Right cardiac atrium (tissue), 5 donors: ENCODE data around the gene PDIA6. TPM values are rescaled to one million over a fixed set of nuclear protein-coding genes. Genes with fewer than 3 reads are reported as not detected.

Experiments used
- ATAC-seq, 2 donors: fragments of 200-7000 bp; cut with Tn5 transposase; one replicate each; pipeline versions ENCODE4 v1.8.0 to v1.9.1; 2020; ENCODE audit warnings: moderate library complexity in 2 of 2, mild to moderate bottlenecking in 1 of 2
- DNase-seq, 3 donors: peaks; one replicate each; pipeline ENCODE4 v3.0.0-alpha.2; 2020
- H3K27ac ChIP-seq: one replicate; pipeline ENCODE4 v1.5.1; 2013; ENCODE audit warnings: mild to moderate bottlenecking, low read length, control low read depth, moderate library complexity
- H3K27me3 ChIP-seq: one replicate; pipeline ENCODE4 v1.6.1; 2013; ENCODE audit not compliant: control insufficient read depth, insufficient read depth
- H3K4me1 ChIP-seq: one replicate; pipeline ENCODE4 v1.6.1; 2013; ENCODE audit warnings: low read length; ENCODE audit not compliant: control insufficient read depth, insufficient read depth
- H3K4me3 ChIP-seq: one replicate; pipeline ENCODE4 v1.5.1; 2013; ENCODE audit warnings: low read length, control low read depth
- H3K9me3 ChIP-seq: one replicate; pipeline ENCODE4 v1.6.1; 2013; ENCODE audit warnings: low read length; ENCODE audit not compliant: control insufficient read depth
- WGBS: extraction: QIAGEN DNeasy Blood & Tissue Kit; methylation state at CpG from one replicate; pipeline ENCODE4 v1.1.7; 2013; 5-methylcytosine and 5-hydroxymethylcytosine counted together
- intact Hi-C, 4 donors: fragments of 100-400 bp; cut with DNase I; formaldehyde crosslinking; loops; one replicate each; pipeline versions ENCODE4 v1.11.0 to v1.14.0; 2022 to 2023
- polyA plus RNA-seq: library from polyadenylated mRNA; stranded (reverse); fragments of 200-250 nt; gene quantifications from one replicate; pipeline ENCODE4 v1.2.3, GENCODE V29; 2013
- total RNA-seq, 4 donors: library from RNA; stranded (reverse); fragmentation: NEBNext Ultra II Directional; extraction: Animal tissue kit (Norgen Biotek cat#: 25700); gene quantifications; one replicate each; pipeline ENCODE4 v1.2.1, GENCODE V29; 2021
- donor health status: healthy with polysubstance abuse.
- donor health status: DM: no; HTN: yes; CAD: no.
- donor health status: DM: no; HTN: no; CAD: no.
- donor health status: DM: no; HTN: yes; CAD: no; lungs with severe emphysema.
- donor health status: DM: yes; HTN: yes; CAD: no.

PDIA6 gene
- total and polyA plus RNA-seq, 5 donors: 75.7 to 148 (median 122) TPM

DNA sequence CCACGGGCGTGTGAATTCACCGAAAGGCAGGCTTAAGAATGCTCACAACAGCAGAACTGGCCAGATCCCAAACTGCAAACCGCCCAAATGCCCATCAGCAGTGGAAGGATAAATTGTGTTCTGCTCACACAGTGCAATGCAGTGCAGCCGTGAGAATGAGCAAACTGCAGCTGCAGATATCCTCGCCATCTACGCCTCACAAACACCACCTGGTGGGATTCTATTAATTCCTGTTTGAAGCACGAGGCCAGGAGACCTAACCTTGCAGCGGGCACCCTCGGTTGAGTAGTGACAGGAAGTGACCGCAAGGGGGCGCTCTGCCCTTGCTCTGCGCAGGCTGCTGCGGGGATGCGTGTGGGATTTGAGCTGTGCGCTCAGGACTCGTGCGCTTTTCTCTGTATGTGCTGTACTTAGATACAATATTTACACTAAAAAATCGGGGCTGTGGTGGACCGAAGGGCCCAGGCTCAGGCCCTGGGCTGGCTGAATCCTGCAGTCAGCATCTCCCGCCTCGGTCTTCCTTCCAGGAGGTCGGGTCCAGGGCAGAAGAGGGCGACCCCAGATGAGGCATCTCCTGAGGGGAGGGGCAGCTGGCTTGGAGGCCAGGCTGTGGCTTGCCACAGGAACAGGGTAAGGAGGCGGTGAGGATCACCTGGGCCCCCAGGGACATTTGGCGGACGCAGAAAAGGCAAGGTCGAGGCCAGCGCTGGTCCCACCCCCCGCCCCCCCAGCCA lies 19.8 kb upstream of the PDIA6 start:
- no peak overlapping the region for H3K4me3 ChIP-seq
- no peaks in the 10 kb centered on the region for H3K4me1 ChIP-seq
- ATAC-seq (peak; percentile 76 to 82), DNase-seq (peak; percentile 79 to 91 (median 90))
- no peak overlapping the region for H3K27ac ChIP-seq
- no peaks in the 10 kb centered on the region for H3K27me3 ChIP-seq
- intact Hi-C loops: loop anchor here in 3 of 4 donors (2.0 to 10.0 kb wide), 4 partner anchors 52 to 292 kb away; no protein-coding TSS in a partner anchor
- H3K9me3 ChIP-seq: no peaks in the 10 kb centered on the region
- 17% methylated on average over 30 of the region's 30 CpGs for WGBS

- intact Hi-C loops: loop anchor here in 3 of 4 donors (2.0 to 10.0 kb wide), 4 partner anchors 53 to 295 kb away; no protein-coding TSS in a partner anchor
- H3K4me3 ChIP-seq: no peak overlapping the region
- no peak overlapping the region for H3K27ac ChIP-seq
- 39% methylated on average over 16 of the region's 16 CpGs for WGBS
- H3K4me1 ChIP-seq: no peaks in the 10 kb centered on the region
- peak in 1 of 3 donors; percentile 33 for DNase-seq
- H3K27me3 ChIP-seq: no peaks in the 10 kb centered on the region
- no peak for ATAC-seq
- no peaks in the 10 kb centered on the region for H3K9me3 ChIP-seq
Observed at GRCh38 chr2:10831400-10831985, 18.9 kb upstream of the PDIA6 start.

- ATAC-seq (no peak), DNase-seq (no peak)
- H3K9me3 ChIP-seq: no peaks in the 10 kb centered on the region
- intact Hi-C loops: loop anchor here in 3 of 4 donors (2.0 to 10.0 kb wide), 4 partner anchors 54 to 296 kb away; no protein-coding TSS in a partner anchor
- no peak overlapping the region for H3K4me3 ChIP-seq
- H3K4me1 ChIP-seq: no peaks in the 10 kb centered on the region
- H3K27ac ChIP-seq: no peak overlapping the region
- WGBS: 76% methylated on average over 30 of the region's 30 CpGs
- no peaks in the 10 kb centered on the region for H3K27me3 ChIP-seq
Observed at GRCh38 chr2:10830641-10831399, 18.2 kb upstream of the PDIA6 start.

DNA sequence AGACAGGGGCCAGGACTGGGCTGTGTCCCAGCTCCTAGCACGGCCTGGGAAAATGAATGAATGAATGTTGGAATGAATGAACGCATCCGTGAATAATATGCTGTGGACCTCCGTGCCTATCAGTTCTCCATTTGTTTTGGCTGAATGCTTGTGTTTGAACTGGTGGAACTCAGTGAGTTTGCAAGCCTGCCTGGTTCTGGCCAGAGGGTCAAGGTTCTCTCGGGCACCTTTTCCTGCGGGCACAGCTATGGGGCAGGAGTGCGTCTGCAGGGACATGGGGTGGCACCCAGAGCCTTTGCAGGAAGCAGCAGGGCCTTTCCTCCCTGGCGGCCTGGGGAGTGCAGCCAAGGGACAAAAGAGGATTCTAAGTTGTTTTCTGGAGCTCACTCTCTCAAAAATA lies 17.6 kb upstream of the PDIA6 start:
- Histone ChIP-seq H3K4me3 (no peak overlapping the region), H3K27me3 (no peaks in the 10 kb centered on the region), H3K9me3 (no peaks in the 10 kb centered on the region), H3K27ac (no peak overlapping the region), H3K4me1 (no peaks in the 10 kb centered on the region)
- intact Hi-C loops: loop anchor here in 3 of 4 donors (2.0 to 10.0 kb wide), 4 partner anchors 55 to 297 kb away; no protein-coding TSS in a partner anchor
- ATAC-seq (no peak), DNase-seq (no peak)
- 76% methylated on average over 8 of the region's 8 CpGs for WGBS

- no peak for ATAC-seq
- Histone ChIP-seq H3K4me3 (no peak overlapping the region), H3K27ac (no peak overlapping the region), H3K4me1 (no peaks in the 10 kb centered on the region), H3K9me3 (no peaks in the 10 kb centered on the region), H3K27me3 (no peaks in the 10 kb centered on the region)
- no peak for DNase-seq
- intact Hi-C loops: no loop called here
- WGBS: 75% methylated on average over 3 of the region's 3 CpGs
Observed at GRCh38 chr2:10829299-10829698, 16.7 kb upstream of the PDIA6 start.

- no peaks in the 10 kb centered on the region for H3K27me3 ChIP-seq
- ATAC-seq: no peak
- 72% methylated on average over 11 of the region's 11 CpGs for WGBS
Observed at GRCh38 chr2:10828346-10828745, 15.8 kb upstream of the PDIA6 start.

DNA sequence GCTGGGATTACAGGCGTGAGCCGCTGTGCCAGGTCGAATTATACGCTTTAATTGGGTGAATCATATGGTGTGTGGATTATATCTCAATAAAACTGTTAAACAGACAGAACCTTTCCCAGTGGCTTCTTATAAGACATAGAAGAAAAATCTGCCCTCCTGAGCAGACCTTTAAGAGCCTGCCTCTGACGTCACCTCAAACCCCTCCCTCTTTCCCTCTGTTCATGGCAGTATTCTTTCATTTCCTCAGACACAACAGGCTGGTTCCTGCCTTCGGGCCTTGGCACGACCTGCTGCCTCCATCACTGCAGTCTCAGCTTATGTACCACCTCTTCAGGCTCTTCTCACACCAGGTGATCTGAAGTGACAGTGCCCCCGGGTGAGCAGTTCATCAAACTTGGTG lies 14.0 kb upstream of the PDIA6 start:
- H3K4me3 ChIP-seq: no peak overlapping the region
- H3K9me3 ChIP-seq: no peaks in the 10 kb centered on the region
- H3K27me3 ChIP-seq: no peaks in the 10 kb centered on the region
- intact Hi-C loops: no loop called here
- no peaks in the 10 kb centered on the region for H3K4me1 ChIP-seq
- DNase-seq (no peak), ATAC-seq (no peak)
- WGBS: 81% methylated on average over 8 of the region's 8 CpGs
- H3K27ac ChIP-seq: no peak overlapping the region

More at GRCh38 chr2:10828346-10828745, 15.8 kb upstream of the PDIA6 start:
- Histone ChIP-seq H3K9me3 (no peaks in the 10 kb centered on the region), H3K27ac (no peak overlapping the region), H3K4me3 (no peak overlapping the region), H3K4me1 (no peaks in the 10 kb centered on the region)
- intact Hi-C loops: no loop called here
- no peak for DNase-seq

- Histone ChIP-seq H3K27me3 (no peaks in the 10 kb centered on the region), H3K27ac (no peak overlapping the region), H3K4me1 (no peaks in the 10 kb centered on the region), H3K4me3 (no peak overlapping the region), H3K9me3 (no peaks in the 10 kb centered on the region)
- intact Hi-C loops: no loop called here
- ATAC-seq (no peak), DNase-seq (no peak)
- 71% methylated on average over 8 of the region's 8 CpGs for WGBS
Observed at GRCh38 chr2:10826026-10826425, 13.4 kb upstream of the PDIA6 start.

- H3K4me1 ChIP-seq: no peaks in the 10 kb centered on the region
- H3K27ac ChIP-seq: no peak overlapping the region
- no peak for ATAC-seq
- no peak overlapping the region for H3K4me3 ChIP-seq
- WGBS: 88% methylated on average over 4 of the region's 4 CpGs
- intact Hi-C loops: no loop called here
- no peak for DNase-seq
- no peaks in the 10 kb centered on the region for H3K27me3 ChIP-seq
- H3K9me3 ChIP-seq: no peaks in the 10 kb centered on the region
Observed at GRCh38 chr2:10824191-10824590, 11.6 kb upstream of the PDIA6 start.

- no peak for DNase-seq
- no peaks in the 10 kb centered on the region for H3K9me3 ChIP-seq
- H3K27ac ChIP-seq: no peak overlapping the region
- intact Hi-C loops: no loop called here
- no peak overlapping the region for H3K4me3 ChIP-seq
- H3K4me1 ChIP-seq: no peaks in the 10 kb centered on the region
- 71% methylated on average over 13 of the region's 13 CpGs for WGBS
- no peaks in the 10 kb centered on the region for H3K27me3 ChIP-seq
- peak in 1 of 2 donors; percentile 37 for ATAC-seq
Observed at GRCh38 chr2:10820978-10821695, 8.6 kb upstream of the PDIA6 start.
